ENCODE measurements around the gene MFRP.

The MFRP gene

GRCh38 chr11:119315131-119316015 lies 31.1 kb downstream of the MFRP start:
- Histone ChIP-seq H3K4me1 (ENCODE audit: control insufficient read depth, insufficient read depth, low read length) (no peaks in the 10 kb centered on the region), H3K4me3 (ENCODE audit: low read depth, low read length) (peak overlapping the region; percentile 67), H3K27ac (ENCODE audit: extremely low read depth, low read depth, low read length) (no peak overlapping the region), H3K36me3 (ENCODE audit: control insufficient read depth in 2 of 2, insufficient read depth in 1 of 2, low read length in 2 of 2) (peaks cover 0 to 38% of the 10 kb centered on the region in 2 experiments; a peak in 1 of 3 replicates), H3K9me3 (ENCODE audit: control insufficient read depth, insufficient read depth, low read depth, low read length) (no peaks in the 10 kb centered on the region)
- CTCF ChIA-PET, result interaction anchor here (1.1 to 15.8 kb wide), 5 partner anchors 8 to 160 kb away, joined by 3 to 151 read pairs (median 4); partner anchors contain the start of gene C1QTNF5
- POLR2A ChIA-PET, result interaction anchor here (0.5 to 4.4 kb wide), 10 partner anchors 7 to 279 kb away, joined by 3 to 35 read pairs (median 5); partner anchors contain the start of genes CBL and HINFP
- TF ChIP-seq ZNF449 (tag by site-specific recombination; IDR thresholded peaks at IDR 0.05) (no peak), ZXDB (tag by site-specific recombination; IDR thresholded peaks at IDR 0.05) (no peak), ZFHX2 (tag by site-specific recombination; conservative IDR thresholded peaks at IDR 0.05) (0 out of 2 replicates have a peak, but pooled peaks have one; percentile 13), ZNF169 (tag by site-specific recombination; IDR thresholded peaks at IDR 0.05) (no peak), BCL11A (tag by site-specific recombination; IDR thresholded peaks at IDR 0.05; ENCODE audit: low read depth) (peak; percentile 16; the same call in 1 of the 2 replicates), ZNF843 (tag by site-specific recombination; IDR thresholded peaks at IDR 0.05) (no peak), GLIS2 (tag by site-specific recombination; IDR thresholded peaks at IDR 0.05) (no peak), ZNF544 (tag by site-specific recombination; IDR thresholded peaks at IDR 0.05) (no peak), ZNF707 (tag by site-specific recombination; IDR thresholded peaks at IDR 0.05) (no peak), ZNF747 (tag by site-specific recombination; IDR thresholded peaks at IDR 0.05) (no peak), ZNF10 (tag by site-specific recombination; IDR thresholded peaks at IDR 0.05) (no peak), ZNF670 (tag by site-specific recombination; IDR thresholded peaks at IDR 0.05; ENCODE audit: low read depth) (no peak), ZNF692 (tag by site-specific recombination; IDR thresholded peaks at IDR 0.05) (no peak), HIC1 (tag by site-specific recombination; IDR thresholded peaks at IDR 0.05) (peak; percentile 46; the same call in 1 of the 2 replicates), PRDM6 (tag by site-specific recombination; IDR thresholded peaks at IDR 0.05) (no peak), KLF10 (tag by site-specific recombination; IDR thresholded peaks at IDR 0.05) (no peak), ZNF140 (tag by site-specific recombination; IDR thresholded peaks at IDR 0.05) (no peak), ZNF350 (tag by site-specific recombination; IDR thresholded peaks at IDR 0.05) (no peak), ZNF138 (tag by site-specific recombination; IDR thresholded peaks at IDR 0.05; ENCODE audit: borderline replicate concordance) (no peak), ZNF280D (tag by site-specific recombination; IDR thresholded peaks at IDR 0.05) (no peak), TRIM28 (IDR thresholded peaks at IDR 0.05; ENCODE audit: borderline replicate concordance, low read length) (no peak), ZNF704 (tag by site-specific recombination; IDR thresholded peaks at IDR 0.05) (no peak), ZBTB1 (tag by site-specific recombination; IDR thresholded peaks at IDR 0.05) (no peak), ZNF558 (tag by site-specific recombination; IDR thresholded peaks at IDR 0.05) (no peak), HOXD13 (CRISPR knock-in tag; IDR thresholded peaks at IDR 0.05; ENCODE audit: borderline replicate concordance) (no peak), ZBTB48 (tag by site-specific recombination; IDR thresholded peaks at IDR 0.05) (peak; percentile 40; the same call in 1 of the 2 replicates), IKZF3 (tag by site-specific recombination; IDR thresholded peaks at IDR 0.05) (no peak)

Measured in HEK293 (cell line).